Natural killer cell treated with Interleukin-12 subunit alpha and Interleukin-12 subunit beta and Interleukin-15 and Interleukin-18, amount 100 ng/mL, for 72 hours (primary cell): ENCODE results near the gene CNDP1. TPM values are rescaled to one million over a fixed set of nuclear protein-coding genes. Genes with fewer than 3 reads are reported as not detected.

Experiments
- ATAC-seq, 2 donors: fragments of 150-1000 bp; cut with Tn5 transposase in 1 of 2; sonication (Bioruptor Pico), chemical (Tn5 transposase) in 1 of 2; 2 replicates each; pipeline ENCODE4 v1.10.0; 2021
- DNase-seq: peaks from one replicate; pipeline ENCODE4 v3.0.0; 2022; ENCODE audit warnings: low spot score
- H3K27ac Mint-ChIP-seq, 2 donors: 1 replicate in 1 of 2; 2 replicates in 1 of 2; pipeline ENCODE4 v1.8.0; 2022; ENCODE audit warnings: mixed read lengths in 2 of 2, mild to moderate bottlenecking in 1 of 2, moderate library complexity in 1 of 2
- H3K27me3 Mint-ChIP-seq, 2 donors: 1 replicate in 1 of 2; 2 replicates in 1 of 2; pipeline ENCODE4 v1.8.0; 2022; ENCODE audit warnings: mixed read lengths in 2 of 2
- H3K36me3 Mint-ChIP-seq: one replicate; pipeline ENCODE4 v1.8.0; 2022; ENCODE audit warnings: mixed read lengths
- H3K4me1 Mint-ChIP-seq, 2 donors: 1 replicate in 1 of 2; 2 replicates in 1 of 2; pipeline ENCODE4 v1.8.0; 2022; ENCODE audit warnings: low read depth in 2 of 2, mixed read lengths in 2 of 2, mild to moderate bottlenecking in 1 of 2
- H3K4me3 Mint-ChIP-seq: one replicate; pipeline ENCODE4 v1.8.0; 2022; ENCODE audit warnings: mixed read lengths
- H3K9me3 Mint-ChIP-seq: 2 replicates; pipeline ENCODE4 v1.8.0; 2022; ENCODE audit warnings: mixed read lengths
- total RNA-seq, 2 donors: library from RNA; stranded (reverse); gene quantifications; one replicate each; pipeline ENCODE4 v1.2.3, GENCODE V29; 2022

CNDP1 gene
- total RNA-seq, 2 donors from 2014 or later, result 0.57 TPM; not detected in 1

DNA sequence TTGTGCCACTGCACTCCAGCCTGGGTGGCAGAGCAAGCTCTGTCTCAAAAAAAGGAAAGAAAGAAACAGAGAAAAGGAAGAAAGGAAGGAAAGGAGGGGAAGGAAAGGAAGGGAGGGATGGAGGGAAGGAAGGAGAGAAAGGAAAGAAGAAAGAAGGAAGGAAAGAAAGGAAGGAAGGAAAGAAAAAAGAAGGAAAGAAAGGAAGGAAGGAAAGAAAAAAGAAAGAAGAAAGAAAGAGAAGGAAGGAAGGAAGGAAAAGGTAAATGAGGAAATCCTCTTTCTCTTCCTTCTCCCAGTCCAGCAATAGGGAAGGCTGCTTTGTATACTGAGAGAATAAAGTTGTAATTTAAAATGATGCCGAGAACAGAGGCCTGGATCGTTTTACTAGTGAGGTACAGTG is 40.6 kb downstream of the CNDP1 start:
- no peak overlapping the region for H3K27ac Mint-ChIP-seq
- DNase-seq (no peak), ATAC-seq (no peak)
- H3K4me1 Mint-ChIP-seq, result no peaks in the 10 kb centered on the region
- H3K4me3 Mint-ChIP-seq, result no peak overlapping the region
- peaks cover 19 to 45% of the 10 kb centered on the region in 2 donors for H3K27me3 Mint-ChIP-seq
- no peaks in the 10 kb centered on the region for H3K9me3 Mint-ChIP-seq
- H3K36me3 Mint-ChIP-seq, result no peaks in the 10 kb centered on the region

DNA sequence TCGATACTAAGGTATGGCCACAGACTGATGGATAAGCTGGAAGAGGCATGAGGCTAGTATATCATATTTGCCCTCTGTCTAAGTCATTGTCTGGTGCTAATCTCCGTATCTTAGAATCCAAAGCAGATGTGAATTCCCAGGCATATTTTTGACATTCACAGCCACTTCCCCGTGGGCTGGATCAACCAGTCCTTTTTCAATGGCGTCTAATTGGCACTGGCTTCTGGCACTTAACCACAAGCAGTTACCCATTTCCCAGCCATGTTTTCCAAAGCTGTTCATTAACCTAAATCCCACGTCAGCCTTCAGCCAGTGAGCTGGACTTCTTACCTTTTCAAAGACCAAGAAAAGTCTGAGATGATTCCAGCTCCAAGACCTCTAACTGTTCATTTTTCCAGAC is 42.7 kb downstream of the CNDP1 start:
- no peaks in the 10 kb centered on the region for H3K4me1 Mint-ChIP-seq
- H3K27me3 Mint-ChIP-seq, result peaks cover 20 to 41% of the 10 kb centered on the region in 2 donors
- no peak overlapping the region for H3K27ac Mint-ChIP-seq
- H3K36me3 Mint-ChIP-seq, result no peaks in the 10 kb centered on the region
- H3K9me3 Mint-ChIP-seq, result no peaks in the 10 kb centered on the region
- DNase-seq (no peak), ATAC-seq (no peak)
- H3K4me3 Mint-ChIP-seq, result no peak overlapping the region

DNA sequence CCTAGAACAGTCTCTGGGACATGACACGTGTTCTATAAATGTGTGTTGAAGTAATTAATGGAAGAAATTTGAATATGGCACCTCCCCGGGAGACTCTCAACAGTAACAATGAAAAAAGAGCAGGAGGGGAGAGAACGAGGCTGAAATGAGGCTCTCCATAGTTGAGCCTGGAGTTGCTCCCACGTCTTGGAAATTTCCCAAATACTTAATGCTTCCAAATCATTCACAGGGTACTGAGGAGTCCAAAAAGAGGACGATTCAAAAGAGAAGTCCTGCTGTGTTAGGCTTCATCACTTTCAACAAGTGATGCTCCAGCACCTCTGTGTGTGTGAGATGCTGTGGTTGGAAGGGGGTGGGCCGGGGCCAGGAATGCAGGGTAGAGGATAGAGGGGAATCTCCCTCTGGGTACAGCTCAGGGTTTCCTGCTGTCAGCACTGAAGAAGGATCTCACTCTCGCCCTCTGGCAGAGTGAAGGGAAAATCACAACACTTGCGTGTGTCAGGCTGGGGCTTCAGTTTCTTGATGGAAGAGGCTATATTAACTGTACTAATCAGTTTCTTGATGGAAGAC is 45.3 kb downstream of the CNDP1 start:
- H3K4me3 Mint-ChIP-seq, result no peak overlapping the region
- H3K9me3 Mint-ChIP-seq, result no peaks in the 10 kb centered on the region
- DNase-seq (no peak), ATAC-seq (no peak)
- H3K27ac Mint-ChIP-seq, result no peak overlapping the region
- H3K4me1 Mint-ChIP-seq, result no peaks in the 10 kb centered on the region
- H3K36me3 Mint-ChIP-seq, result no peaks in the 10 kb centered on the region
- H3K27me3 Mint-ChIP-seq, result peaks cover 24 to 35% of the 10 kb centered on the region in 2 donors

DNA sequence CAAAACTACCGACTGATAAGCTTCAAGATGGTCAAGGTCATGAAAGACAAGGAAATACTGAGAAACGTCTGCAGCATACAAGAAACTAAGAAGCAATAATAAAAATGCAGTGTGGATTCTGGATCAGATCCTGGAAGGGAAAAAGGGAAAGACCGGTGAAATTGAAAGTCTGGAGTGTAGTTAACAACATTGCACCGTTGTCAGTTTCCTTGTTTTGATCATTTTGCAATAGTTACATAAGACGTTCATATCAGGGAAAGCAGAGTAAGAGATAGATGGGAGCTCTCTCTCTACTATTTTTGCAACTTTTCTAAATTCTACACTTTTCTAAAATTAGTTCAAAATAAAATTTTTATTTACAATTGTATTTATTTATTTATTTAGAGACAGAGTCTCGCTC is 48.3 kb downstream of the CNDP1 start:
- no peaks in the 10 kb centered on the region for H3K9me3 Mint-ChIP-seq
- no peak for ATAC-seq

DNA sequence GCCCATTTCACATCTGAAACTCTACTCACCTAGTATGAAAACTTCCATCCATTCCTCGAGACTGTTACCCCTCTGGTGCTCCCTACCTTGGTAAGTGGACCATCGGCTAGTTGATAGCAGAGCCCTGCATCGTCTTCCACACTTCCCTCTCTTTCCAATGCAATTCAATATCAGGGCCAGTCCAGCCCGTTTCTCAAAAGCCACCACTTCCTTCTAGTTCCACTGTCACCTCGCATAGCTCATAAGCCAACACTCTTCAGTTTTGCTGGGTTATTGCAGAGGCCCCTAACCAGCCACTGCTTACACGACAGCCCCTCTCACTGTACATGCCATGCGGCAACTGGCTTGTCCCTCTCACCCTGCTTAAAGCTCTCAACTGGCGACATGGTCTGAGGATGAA is 53.1 kb downstream of the CNDP1 start:
- no peaks in the 10 kb centered on the region for H3K9me3 Mint-ChIP-seq
- no peak overlapping the region for H3K4me3 Mint-ChIP-seq
- H3K27ac Mint-ChIP-seq, result no peak overlapping the region
- DNase-seq (no peak), ATAC-seq (no peak)
- H3K4me1 Mint-ChIP-seq, result peaks cover 15 to 22% of the 10 kb centered on the region in 2 donors
- no peaks in the 10 kb centered on the region for H3K36me3 Mint-ChIP-seq
- H3K27me3 Mint-ChIP-seq, result peaks cover 30 to 36% of the 10 kb centered on the region in 2 donors

More for the DNA sequence above, 48.3 kb downstream of the CNDP1 start:
- H3K4me1 Mint-ChIP-seq, result no peaks in the 10 kb centered on the region
- no peak overlapping the region for H3K4me3 Mint-ChIP-seq
- no peak overlapping the region for H3K27ac Mint-ChIP-seq
- H3K36me3 Mint-ChIP-seq, result no peaks in the 10 kb centered on the region
- DNase-seq, result no peak
- H3K27me3 Mint-ChIP-seq, result peaks cover 38 to 58% of the 10 kb centered on the region in 2 donors

DNA sequence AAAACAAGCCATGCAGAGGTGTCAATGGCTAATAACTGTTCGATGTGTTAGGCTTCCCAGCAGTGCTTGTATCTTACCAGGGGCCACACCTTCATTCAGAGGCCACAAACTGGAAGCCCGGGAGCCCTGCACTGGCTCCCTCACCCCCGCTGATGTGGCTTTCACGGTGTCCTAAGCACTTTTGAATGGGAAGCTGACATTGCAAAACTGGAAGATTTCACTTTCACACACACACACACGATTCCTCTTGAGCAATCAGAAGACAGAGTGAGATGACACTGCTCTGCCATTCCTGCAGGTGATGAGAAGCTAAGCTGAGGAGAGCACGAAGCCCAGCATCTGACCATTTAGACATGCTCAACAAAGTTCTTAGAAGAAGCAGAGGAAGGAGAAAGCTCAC is 54.7 kb downstream of the CNDP1 start:
- Mint-ChIP-seq H3K27me3 (peaks cover 23 to 33% of the 10 kb centered on the region in 2 donors), H3K4me1 (peaks cover 20 to 28% of the 10 kb centered on the region in 2 donors), H3K4me3 (peak overlapping the region; percentile 33), H3K27ac (peak overlapping the region; percentile 41 to 70), H3K36me3 (no peaks in the 10 kb centered on the region), H3K9me3 (no peaks in the 10 kb centered on the region)
- DNase-seq (no peak), ATAC-seq (peak; percentile 58 to 74)

DNA sequence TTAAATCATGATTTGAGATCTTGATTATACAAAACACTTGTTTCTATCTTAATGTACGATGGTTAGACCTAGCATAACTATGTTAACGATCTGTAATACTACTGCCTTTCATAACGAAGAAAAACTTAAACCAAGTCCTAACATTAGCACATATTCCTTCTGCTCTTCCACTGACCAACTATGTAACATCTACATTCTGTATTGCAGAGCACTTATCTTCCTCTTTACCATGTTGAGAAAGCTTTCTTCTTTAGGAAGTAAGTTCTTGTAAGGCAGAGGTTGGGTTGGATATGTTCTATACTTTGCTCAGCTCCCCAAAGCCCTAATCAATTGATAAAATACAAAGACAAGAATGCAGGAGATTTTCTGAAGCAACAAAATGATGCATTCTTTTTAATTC is 55.5 kb downstream of the CNDP1 start:
- H3K4me3 Mint-ChIP-seq, result no peak overlapping the region
- peaks cover 23 to 34% of the 10 kb centered on the region in 2 donors for H3K4me1 Mint-ChIP-seq
- ATAC-seq (no peak), DNase-seq (no peak)
- H3K27me3 Mint-ChIP-seq, result peaks cover 23 to 28% of the 10 kb centered on the region in 2 donors
- H3K9me3 Mint-ChIP-seq, result no peaks in the 10 kb centered on the region
- no peaks in the 10 kb centered on the region for H3K36me3 Mint-ChIP-seq
- peak overlapping the region in 1 of 2 donors; percentile 70 for H3K27ac Mint-ChIP-seq

DNA sequence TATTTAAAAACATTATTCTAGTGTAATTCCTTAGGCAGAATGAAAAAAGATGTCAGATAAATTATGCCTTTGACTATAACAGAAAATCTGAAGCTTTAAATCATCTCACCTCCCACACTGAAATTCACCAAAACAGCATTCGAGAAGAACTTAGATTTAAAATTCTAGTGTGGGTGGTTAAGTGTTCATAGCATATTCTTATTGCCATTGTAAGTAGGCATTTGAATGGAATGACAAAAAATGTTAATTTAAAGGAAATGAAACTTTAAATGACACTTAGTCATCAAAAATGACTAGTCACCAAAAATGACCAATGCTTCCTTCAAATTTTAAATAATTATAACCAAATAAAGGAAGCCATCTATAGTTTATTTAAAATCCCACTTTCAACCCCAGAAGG is 56.4 kb downstream of the CNDP1 start:
- no peak for ATAC-seq
- Mint-ChIP-seq H3K36me3 (no peaks in the 10 kb centered on the region), H3K4me3 (peak overlapping the region; percentile 52), H3K9me3 (no peaks in the 10 kb centered on the region), H3K4me1 (peaks cover 31 to 42% of the 10 kb centered on the region in 2 donors), H3K27me3 (peaks cover 18 to 22% of the 10 kb centered on the region in 2 donors), H3K27ac (peak overlapping the region; percentile 50 to 77)
- DNase-seq, result no peak

DNA sequence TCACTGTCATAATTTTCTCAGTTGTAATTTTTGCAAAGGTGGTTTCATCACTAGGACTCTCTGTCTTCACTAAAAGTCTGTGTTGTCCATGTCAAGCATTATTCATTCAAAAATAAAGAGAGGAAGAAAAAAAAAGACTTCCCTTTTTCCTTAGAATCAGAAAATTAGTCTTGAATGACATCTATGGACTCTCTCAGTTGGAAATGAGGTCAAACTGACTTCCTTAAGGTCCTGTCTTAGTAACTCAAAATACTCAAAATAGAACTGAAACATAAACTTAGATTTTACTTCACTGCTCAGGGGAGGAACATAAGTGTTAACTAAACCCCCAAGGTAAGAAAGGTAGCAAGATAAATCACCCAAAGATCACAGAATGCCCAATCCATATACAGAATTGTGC is 61.1 kb downstream of the CNDP1 start:
- no peaks in the 10 kb centered on the region for H3K9me3 Mint-ChIP-seq
- no peaks in the 10 kb centered on the region for H3K27me3 Mint-ChIP-seq
- DNase-seq (no peak), ATAC-seq (no peak)
- H3K4me3 Mint-ChIP-seq, result peak overlapping the region; percentile 94
- no peaks in the 10 kb centered on the region for H3K36me3 Mint-ChIP-seq
- H3K4me1 Mint-ChIP-seq, result peaks cover 33 to 56% of the 10 kb centered on the region in 2 donors
- peak overlapping the region; percentile 93 to 98 for H3K27ac Mint-ChIP-seq

DNA sequence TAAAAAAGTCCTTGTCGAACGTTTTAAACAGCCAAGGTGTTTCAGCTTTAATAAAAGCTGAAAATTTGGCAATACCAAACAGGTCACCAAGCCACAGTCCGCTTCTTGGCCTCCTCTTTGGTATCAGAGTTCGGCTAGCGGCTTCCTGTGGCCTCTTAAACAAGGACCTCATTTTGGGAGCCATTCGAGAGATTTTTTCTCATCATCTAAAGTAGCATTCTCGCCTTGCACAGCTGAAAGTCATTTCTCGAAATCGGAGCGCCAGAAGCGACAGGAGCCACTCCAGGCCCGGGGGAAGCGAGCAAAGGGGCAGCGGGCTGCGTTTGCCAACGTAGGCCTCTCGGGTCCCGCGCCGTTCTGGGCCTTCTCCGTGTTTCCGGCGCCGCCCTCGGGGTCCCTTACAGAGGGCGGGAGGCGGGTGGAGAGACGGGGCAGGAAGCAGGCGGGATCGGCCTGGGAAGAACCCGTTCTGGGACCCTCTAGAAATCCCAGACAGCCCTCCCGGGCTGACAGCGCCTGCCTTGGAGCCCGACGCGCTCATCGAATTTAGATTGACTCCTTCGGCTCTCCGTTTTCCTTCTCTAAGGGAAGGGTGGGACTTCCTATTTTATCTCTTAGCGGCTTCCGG is 62.8 kb downstream of the CNDP1 start:
- Mint-ChIP-seq H3K4me1 (peaks cover 45 to 62% of the 10 kb centered on the region in 2 donors), H3K4me3 (peak overlapping the region; percentile 94), H3K36me3 (no peaks in the 10 kb centered on the region), H3K27me3 (no peaks in the 10 kb centered on the region), H3K27ac (peak overlapping the region; percentile 97 to 98), H3K9me3 (no peaks in the 10 kb centered on the region)
- ATAC-seq (peak; percentile 70 to 78), DNase-seq (peak; percentile 79)

DNA sequence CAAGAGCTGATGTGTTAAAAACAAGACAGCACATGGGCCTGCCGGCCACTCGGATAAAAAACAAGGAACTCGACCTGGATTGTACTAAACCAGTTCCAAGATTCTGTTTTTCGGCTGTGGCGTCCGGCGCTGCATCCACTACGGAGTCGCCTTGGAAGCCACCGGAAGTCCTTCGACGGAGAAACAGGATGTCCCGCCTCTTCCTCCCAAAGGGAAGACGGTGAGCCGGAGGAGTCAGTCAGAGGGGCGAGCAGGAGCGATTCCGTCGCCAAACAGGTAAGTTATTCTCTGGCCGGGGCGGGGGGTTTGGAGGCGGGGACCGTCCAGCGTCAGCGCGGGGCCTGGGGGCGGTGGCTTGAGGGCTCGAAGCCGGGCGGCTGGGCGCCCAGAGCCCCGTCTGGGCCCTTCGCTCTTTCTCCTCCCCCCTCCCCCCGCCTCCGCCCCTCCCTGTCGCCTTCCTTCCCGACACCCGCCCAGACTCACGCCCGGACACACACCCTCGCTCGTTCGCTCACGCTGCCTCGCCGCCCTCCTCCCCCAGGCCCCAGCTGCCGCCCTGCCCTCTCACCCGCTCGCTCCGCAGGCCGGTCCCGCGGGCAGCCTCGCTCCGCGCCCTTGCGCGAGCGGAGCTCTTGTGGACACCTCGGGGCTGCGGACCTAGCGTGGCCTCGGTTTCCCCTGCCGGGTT is 63.5 kb downstream of the CNDP1 start, which contains the start of gene ZNF407:
Gene ZNF407, plus strand, starts transcription at position 209 of the 688 bp plus-strand sequence. CDS start 33,150 bp downstream, outside the sequence.
- Mint-ChIP-seq H3K27me3 (no peaks in the 10 kb centered on the region), H3K36me3 (no peaks in the 10 kb centered on the region), H3K4me1 (peaks cover 48 to 62% of the 10 kb centered on the region in 2 donors), H3K4me3 (peak within 1 kb of the TSS; percentile 94), H3K9me3 (no peaks in the 10 kb centered on the region), H3K27ac (peak within 1 kb of the TSS; percentile 97 to 98)
- ATAC-seq (peak; percentile 89 to 92), DNase-seq (peak; percentile 91)

DNA sequence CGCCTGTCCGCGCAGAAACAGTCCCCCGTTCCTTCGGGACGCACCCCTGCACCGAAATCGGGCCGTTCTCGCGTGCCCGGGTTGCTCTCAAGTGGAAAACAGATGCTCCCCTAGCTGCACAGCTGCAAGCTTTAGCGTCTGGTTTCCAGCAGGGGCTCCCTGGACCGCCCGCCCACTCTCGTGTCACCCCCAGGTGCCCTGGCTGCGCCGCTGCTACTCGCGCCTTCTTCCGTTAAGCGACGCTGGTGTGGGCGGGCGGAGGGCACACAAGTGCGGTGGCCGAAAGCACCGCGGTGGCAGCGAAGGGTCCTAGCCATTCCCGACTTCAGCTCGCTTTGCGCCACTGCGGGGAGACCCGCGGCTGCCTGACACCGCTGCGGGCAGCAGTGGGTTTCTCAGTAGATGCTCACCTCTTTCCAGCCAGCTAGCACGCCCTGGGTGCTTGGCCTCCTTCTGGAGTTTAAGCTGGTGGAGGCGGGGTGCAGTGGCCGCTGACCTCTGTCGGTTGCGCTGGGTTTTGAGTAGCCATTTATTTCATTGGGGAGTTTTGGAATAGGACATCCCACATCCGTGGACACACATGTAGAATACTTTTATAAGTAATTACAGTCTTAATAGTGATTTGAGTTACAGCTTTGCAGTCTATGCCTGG is 64.2 kb downstream of the CNDP1 start:
- DNase-seq (peak; percentile 83), ATAC-seq (peak; percentile 73)
- H3K4me1 Mint-ChIP-seq, result peaks cover 46 to 61% of the 10 kb centered on the region in 2 donors
- peak overlapping the region; percentile 94 for H3K4me3 Mint-ChIP-seq
- H3K27me3 Mint-ChIP-seq, result no peaks in the 10 kb centered on the region
- H3K36me3 Mint-ChIP-seq, result no peaks in the 10 kb centered on the region
- H3K9me3 Mint-ChIP-seq, result no peaks in the 10 kb centered on the region
- H3K27ac Mint-ChIP-seq, result peak overlapping the region; percentile 97 to 98

DNA sequence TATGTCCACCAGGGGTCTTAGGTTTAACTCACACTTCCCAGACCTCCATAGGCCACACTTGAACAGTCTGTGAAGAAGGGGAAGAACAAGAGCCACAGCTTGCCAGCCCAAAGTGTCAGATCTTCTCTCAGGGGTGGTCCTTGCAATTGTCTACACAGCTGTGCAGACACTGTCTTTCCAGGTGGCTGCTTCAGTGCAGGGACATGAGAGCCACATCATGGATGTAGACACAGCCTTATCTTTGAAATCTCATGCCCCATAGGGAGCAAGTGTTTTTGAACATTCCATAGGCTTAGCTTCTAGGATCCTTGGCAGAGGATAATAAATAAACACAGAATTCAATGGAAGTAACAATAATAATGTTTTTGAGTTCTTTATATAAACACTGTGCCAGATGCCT is 70.1 kb downstream of the CNDP1 start:
- no peak overlapping the region for H3K4me3 Mint-ChIP-seq
- no peak overlapping the region for H3K27ac Mint-ChIP-seq
- no peaks in the 10 kb centered on the region for H3K27me3 Mint-ChIP-seq
- H3K36me3 Mint-ChIP-seq, result no peaks in the 10 kb centered on the region
- no peak for DNase-seq
- peaks cover 32 to 34% of the 10 kb centered on the region in 2 donors for H3K4me1 Mint-ChIP-seq
- no peak for ATAC-seq
- no peaks in the 10 kb centered on the region for H3K9me3 Mint-ChIP-seq
